Posterior cingulate gyrus (tissue), 11 donors: ENCODE results near the gene ALDH2.
"Not testable (repeated sequence)": the region's sequence is repeated elsewhere in the genome, so short reads cannot be mapped to it uniquely, and the experiment has no call there.

Experiments used
- DNase-seq, 10 donors: peaks; one replicate each; pipeline versions ENCODE4 v3.0.0 to v3.0.0-alpha.2; 2020 to 2021; ENCODE audit warnings: mixed read lengths in 3 of 10
- intact Hi-C: fragments of 100-400 bp; cut with DNase I; formaldehyde crosslinking; loops from one replicate; pipeline ENCODE4 v1.15.1; 2023

The ALDH2 gene

GRCh38 chr12:111766608-111767361, at the start of gene ALDH2:
Gene ALDH2, plus strand, starts transcription at chr12:111766933. Its CDS starts 50 bp downstream, at chr12:111766983.
- intact Hi-C loops: no loop called here
- peak; percentile 63 to 96 (median 78) for DNase-seq

GRCh38 chr12:111719316-111719715, 47.4 kb upstream of the ALDH2 start:
- intact Hi-C loops: not testable (repeated sequence)
- DNase-seq: peak in 1 of 10 donors; percentile 13

- intact Hi-C loops: no loop called here
Measured at GRCh38 chr12:111720457-111720856, 46.3 kb upstream of the ALDH2 start.

GRCh38 chr12:111723646-111724360, 42.9 kb upstream of the ALDH2 start:
- peak in 2 of 10 donors; percentile 59 to 61 for DNase-seq
- intact Hi-C loops: not testable (repeated sequence)

More at GRCh38 chr12:111720457-111720856, 46.3 kb upstream of the ALDH2 start:
- no peak for DNase-seq

GRCh38 chr12:111728795-111729194, 37.9 kb upstream of the ALDH2 start:
- intact Hi-C loops: no loop called here
- DNase-seq: peak in 2 of 10 donors; percentile 13 to 18

GRCh38 chr12:111730420-111730819, 36.3 kb upstream of the ALDH2 start:
- DNase-seq: peak in 1 of 10 donors; percentile 24
- intact Hi-C loops: no loop called here

- intact Hi-C loops: no loop called here
Measured at GRCh38 chr12:111732786-111733185, 33.9 kb upstream of the ALDH2 start.

GRCh38 chr12:111733340-111733915, 33.3 kb upstream of the ALDH2 start:
- DNase-seq: peak in 1 of 10 donors; percentile 20
- intact Hi-C loops: no loop called here

More at GRCh38 chr12:111732786-111733185, 33.9 kb upstream of the ALDH2 start:
- peak in 2 of 10 donors; percentile 40 to 60 for DNase-seq

- intact Hi-C loops: not testable (repeated sequence)
Measured at GRCh38 chr12:111739524-111739923, 27.2 kb upstream of the ALDH2 start.

GRCh38 chr12:111741235-111741812, 25.4 kb upstream of the ALDH2 start:
- intact Hi-C loops: no loop called here
- peak in 1 of 10 donors; percentile 50 for DNase-seq

More at GRCh38 chr12:111739524-111739923, 27.2 kb upstream of the ALDH2 start:
- peak in 2 of 10 donors; percentile 19 to 27 for DNase-seq

- intact Hi-C loops: no loop called here
- no peak for DNase-seq
Measured at GRCh38 chr12:111745211-111745610, 21.5 kb upstream of the ALDH2 start.

- DNase-seq: peak in 1 of 10 donors; percentile 50
- intact Hi-C loops: no loop called here
Measured at GRCh38 chr12:111747333-111747732, 19.4 kb upstream of the ALDH2 start.

- peak in 2 of 10 donors; percentile 55 to 69 for DNase-seq
- intact Hi-C loops: no loop called here
Measured at GRCh38 chr12:111748151-111748672, 18.5 kb upstream of the ALDH2 start.

- intact Hi-C loops: no loop called here
- no peak for DNase-seq
Measured at GRCh38 chr12:111748867-111749266, 17.9 kb upstream of the ALDH2 start.

GRCh38 chr12:111749391-111749790, 17.3 kb upstream of the ALDH2 start:
- intact Hi-C loops: no loop called here
- no peak for DNase-seq

- intact Hi-C loops: loop anchor here (1.0 to 5.0 kb wide), 3 partner anchors 35 to 259 kb away; partner anchors contain the start of genes ERP29 and TMEM116
- peak in 9 of 10 donors; percentile 37 to 94 (median 62) for DNase-seq
Measured at GRCh38 chr12:111753144-111753881, 13.4 kb upstream of the ALDH2 start.

- no peak for DNase-seq
- intact Hi-C loops: loop anchor here (5.0 kb wide), 1 partner anchor 258 kb away; the partner anchor contains the start of genes ERP29 and TMEM116
Measured at GRCh38 chr12:111754671-111755070, 12.1 kb upstream of the ALDH2 start.

GRCh38 chr12:111756196-111756595, 10.5 kb upstream of the ALDH2 start:
- DNase-seq: peak in 1 of 10 donors; percentile 62
- intact Hi-C loops: no loop called here

- peak in 2 of 10 donors; percentile 49 to 63 for DNase-seq
- intact Hi-C loops: no loop called here
Measured at GRCh38 chr12:111756681-111757080, 10.1 kb upstream of the ALDH2 start.
